Thymus (tissue), 11 donors: Measurements from ENCODE around the gene MAL. TPM values are rescaled to one million over a fixed set of nuclear protein-coding genes. Genes with fewer than 3 reads are reported as not detected.

Experiments
- DNase-seq, 9 donors: peaks; one replicate each; pipeline ENCODE4 v3.0.0-alpha.2; 2013; ENCODE audit warnings: low spot score in 9 of 9, low read depth in 6 of 9, missing footprints in 1 of 9
- H3K27ac ChIP-seq, 2 donors: one replicate each; pipeline ENCODE4 v1.5.1; 2013; ENCODE audit warnings: control low read depth in 1 of 2, low read depth in 1 of 2, low read length in 1 of 2, mild to moderate bottlenecking in 1 of 2, moderate library complexity in 1 of 2
- H3K27me3 ChIP-seq, 2 donors: one replicate each; pipeline ENCODE4 v1.5.1; 2013; ENCODE audit warnings: low read length in 1 of 2; ENCODE audit not compliant: control insufficient read depth in 2 of 2, insufficient read depth in 1 of 2
- H3K36me3 ChIP-seq, 2 donors: one replicate each; pipeline ENCODE4 v1.5.1; 2013; ENCODE audit warnings: low read length in 1 of 2, mild to moderate bottlenecking in 1 of 2, moderate library complexity in 1 of 2; ENCODE audit not compliant: control insufficient read depth in 2 of 2, insufficient read depth in 2 of 2
- H3K4me1 ChIP-seq, 2 donors: one replicate each; pipeline ENCODE4 v1.5.1; 2013; ENCODE audit warnings: low read length in 2 of 2; ENCODE audit not compliant: control insufficient read depth in 2 of 2, insufficient read depth in 2 of 2
- H3K4me3 ChIP-seq, 2 donors: one replicate each; pipeline ENCODE4 v1.5.1; 2013; ENCODE audit warnings: low read length in 2 of 2, control low read depth in 1 of 2, mild to moderate bottlenecking in 1 of 2
- H3K9me3 ChIP-seq, 2 donors: one replicate each; pipeline ENCODE4 v1.5.1; 2013; ENCODE audit warnings: low read length in 1 of 2, mild to moderate bottlenecking in 1 of 2; ENCODE audit not compliant: control insufficient read depth in 2 of 2, insufficient read depth in 1 of 2
- WGBS: extraction: QIAGEN DNeasy Blood & Tissue Kit; methylation state at CpG from one replicate; pipeline ENCODE4 v1.1.7; 2013; 5-methylcytosine and 5-hydroxymethylcytosine counted together
- polyA plus RNA-seq: library from polyadenylated mRNA; stranded (reverse); fragments of 200-250 nt; gene quantifications from one replicate; pipeline ENCODE4 v1.2.3, GENCODE V29; 2013
- total RNA-seq: library from RNA; stranded (reverse); fragments of 120-200 nt; gene quantifications from one replicate; pipeline ENCODE4 v1.2.4, GENCODE V29; 2013
- donor health status: healthy.

The MAL gene
- total and polyA plus RNA-seq, 2 donors, result 143 to 190 TPM

- 93% methylated on average over 5 of the region's 5 CpGs for WGBS
- peak in 1 of 9 donors; percentile 53 for DNase-seq
These were observed 21.2 kb upstream of the MAL start for GRCh38 chr2:95004287-95004686.

GRCh38 chr2:95004711-95005110, 20.8 kb upstream of the MAL start:
- no peaks in the 10 kb centered on the region for H3K27me3 ChIP-seq
- no peak overlapping the region for H3K4me3 ChIP-seq
- no peaks in the 10 kb centered on the region for H3K36me3 ChIP-seq
- DNase-seq, result peak in 2 of 9 donors; percentile 62 to 80
- H3K9me3 ChIP-seq, result no peaks in the 10 kb centered on the region
- H3K4me1 ChIP-seq, result peaks cover 37 to 90% of the 10 kb centered on the region in 2 donors
- WGBS, result 39% methylated on average over 8 of the region's 8 CpGs
- peak overlapping the region in 1 of 2 donors; percentile 97 for H3K27ac ChIP-seq

More at GRCh38 chr2:95004287-95004686, 21.2 kb upstream of the MAL start:
- peaks cover 37 to 90% of the 10 kb centered on the region in 2 donors for H3K4me1 ChIP-seq
- H3K27me3 ChIP-seq, result no peaks in the 10 kb centered on the region
- H3K9me3 ChIP-seq, result no peaks in the 10 kb centered on the region
- no peak overlapping the region for H3K4me3 ChIP-seq
- peak overlapping the region in 1 of 2 donors; percentile 97 for H3K27ac ChIP-seq
- no peaks in the 10 kb centered on the region for H3K36me3 ChIP-seq

- no peaks in the 10 kb centered on the region for H3K36me3 ChIP-seq
- H3K4me1 ChIP-seq, result peaks cover 37 to 91% of the 10 kb centered on the region in 2 donors
- H3K9me3 ChIP-seq, result no peaks in the 10 kb centered on the region
- peak in 3 of 9 donors; percentile 61 to 87 (median 68) for DNase-seq
- no peaks in the 10 kb centered on the region for H3K27me3 ChIP-seq
- H3K27ac ChIP-seq, result peak overlapping the region in 1 of 2 donors; percentile 97
- 51% methylated on average over 9 of the region's 9 CpGs for WGBS
- H3K4me3 ChIP-seq, result no peak overlapping the region
These were observed 19.8 kb upstream of the MAL start for GRCh38 chr2:95005726-95006125.

DNA sequence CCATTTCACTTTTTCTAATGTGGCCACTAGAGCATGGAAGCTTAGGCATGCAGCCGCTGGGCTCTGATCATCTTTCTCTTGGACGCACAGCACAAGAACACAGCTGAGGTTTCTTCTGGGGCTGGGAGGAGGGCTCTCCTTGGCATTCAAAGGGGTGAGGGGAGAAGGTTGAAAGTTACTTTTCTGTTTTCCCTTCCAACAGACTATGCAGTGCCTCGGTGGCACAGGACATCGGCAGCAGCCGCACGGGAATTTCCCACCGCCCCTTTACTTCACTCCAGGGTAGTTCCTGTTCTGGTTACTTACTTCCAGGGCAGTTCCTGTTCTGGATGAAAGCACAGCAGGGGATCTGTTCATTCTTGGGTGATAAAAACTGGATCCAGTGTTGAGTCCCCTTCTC, 18.9 kb upstream of the MAL start:
- 68% methylated on average over 7 of the region's 7 CpGs for WGBS
- peak in 1 of 9 donors; percentile 53 for DNase-seq
- H3K4me1 ChIP-seq, result peaks cover 37 to 90% of the 10 kb centered on the region in 2 donors
- no peaks in the 10 kb centered on the region for H3K27me3 ChIP-seq
- no peak overlapping the region for H3K4me3 ChIP-seq
- H3K27ac ChIP-seq, result peak overlapping the region in 1 of 2 donors; percentile 97
- no peaks in the 10 kb centered on the region for H3K36me3 ChIP-seq
- H3K9me3 ChIP-seq, result no peaks in the 10 kb centered on the region

- Histone ChIP-seq H3K36me3 (no peaks in the 10 kb centered on the region), H3K27ac (peak overlapping the region in 1 of 2 donors; percentile 97), H3K4me1 (peaks cover 32 to 90% of the 10 kb centered on the region in 2 donors), H3K4me3 (no peak overlapping the region), H3K27me3 (no peaks in the 10 kb centered on the region), H3K9me3 (no peaks in the 10 kb centered on the region)
- WGBS, result 94% methylated on average over 12 of the region's 12 CpGs
- DNase-seq, result no peak
These were observed 18.4 kb upstream of the MAL start for GRCh38 chr2:95007031-95007609.

DNA sequence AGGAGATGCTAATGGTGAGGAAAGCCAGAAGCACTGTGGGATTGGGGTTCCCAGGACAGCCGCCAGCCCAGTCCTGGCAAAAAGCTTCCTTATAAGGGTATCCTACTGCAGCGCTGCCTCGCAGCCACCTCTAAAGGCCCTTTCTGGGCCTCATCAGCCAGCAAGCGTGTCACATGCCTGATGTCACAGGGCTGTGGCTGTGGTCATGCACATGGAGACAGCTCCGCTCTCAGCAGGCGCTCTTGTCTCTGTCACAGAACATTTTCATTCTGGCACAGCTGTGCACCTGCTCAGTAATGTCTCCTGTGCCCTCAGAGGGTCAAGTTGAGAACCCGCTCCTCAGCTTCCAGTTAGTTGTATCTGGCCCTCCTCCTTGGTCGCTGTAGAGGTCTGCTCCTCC, 17.7 kb upstream of the MAL start:
- 41% methylated on average over 8 of the region's 8 CpGs for WGBS
- DNase-seq, result peak in 5 of 9 donors; percentile 84 to 95 (median 89)
- H3K9me3 ChIP-seq, result no peaks in the 10 kb centered on the region
- H3K4me3 ChIP-seq, result no peak overlapping the region
- no peaks in the 10 kb centered on the region for H3K36me3 ChIP-seq
- peak overlapping the region; percentile 47 to 97 for H3K27ac ChIP-seq
- peaks cover 35 to 93% of the 10 kb centered on the region in 2 donors for H3K4me1 ChIP-seq
- no peaks in the 10 kb centered on the region for H3K27me3 ChIP-seq

- H3K27ac ChIP-seq, result peak overlapping the region; percentile 47 to 97
- no peak overlapping the region for H3K4me3 ChIP-seq
- H3K27me3 ChIP-seq, result no peaks in the 10 kb centered on the region
- H3K36me3 ChIP-seq, result no peaks in the 10 kb centered on the region
- no peak for DNase-seq
- H3K9me3 ChIP-seq, result peaks cover 0 to 4% of the 10 kb centered on the region in 2 donors
- WGBS, result 87% methylated on average over 2 of the region's 2 CpGs
- H3K4me1 ChIP-seq, result peaks cover 40 to 94% of the 10 kb centered on the region in 2 donors
These were observed 17.2 kb upstream of the MAL start for GRCh38 chr2:95008306-95008705.

DNA sequence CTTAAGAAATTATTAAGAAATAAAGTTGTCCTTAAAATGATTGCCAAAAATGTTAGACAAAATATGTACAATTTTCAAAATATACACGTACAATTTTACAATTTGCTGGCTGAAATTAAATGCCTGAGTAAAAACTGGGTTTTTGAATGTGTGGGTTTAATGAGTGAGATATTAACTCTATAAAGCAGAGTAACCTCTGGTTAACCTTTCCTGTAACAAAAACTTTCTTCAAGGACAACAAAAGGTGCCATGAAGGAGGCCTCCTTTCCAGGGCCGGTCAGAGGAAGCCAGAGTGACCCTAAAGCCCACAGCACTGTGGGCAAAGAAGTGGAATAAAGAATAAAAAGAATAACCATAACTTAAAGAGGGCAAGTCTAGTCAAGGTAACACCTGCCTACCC, 16.5 kb upstream of the MAL start:
- Histone ChIP-seq H3K27ac (no peak overlapping the region), H3K27me3 (no peaks in the 10 kb centered on the region), H3K4me1 (peaks cover 39 to 94% of the 10 kb centered on the region in 2 donors), H3K4me3 (no peak overlapping the region), H3K9me3 (peaks cover 0 to 4% of the 10 kb centered on the region in 2 donors), H3K36me3 (no peaks in the 10 kb centered on the region)
- WGBS, result 92% methylated on average over 2 of the region's 2 CpGs
- DNase-seq, result no peak

DNA sequence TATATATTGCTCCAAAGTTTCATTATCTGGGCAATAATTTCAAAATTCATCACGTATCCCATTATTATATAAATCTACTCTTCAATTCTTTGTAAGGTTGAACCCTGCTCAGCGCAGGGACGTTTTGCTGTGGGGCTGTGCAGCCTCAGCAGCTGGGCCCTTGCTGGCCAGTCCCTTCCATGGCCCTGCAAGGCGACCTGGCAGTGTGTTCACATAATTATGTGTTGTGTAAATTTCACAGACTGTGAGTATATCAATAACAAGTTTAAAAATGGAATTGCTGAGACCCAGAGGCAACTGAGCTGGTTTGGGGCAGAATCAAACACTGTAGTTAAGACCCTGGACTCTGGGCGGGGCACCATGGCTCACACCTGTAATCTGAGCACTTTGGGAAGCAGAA, 16.1 kb upstream of the MAL start:
- WGBS, result 97% methylated on average over 5 of the region's 5 CpGs

More for the DNA sequence above, 16.1 kb upstream of the MAL start:
- DNase-seq, result no peak
- no peaks in the 10 kb centered on the region for H3K27me3 ChIP-seq
- H3K36me3 ChIP-seq, result no peaks in the 10 kb centered on the region
- peaks cover 39 to 94% of the 10 kb centered on the region in 2 donors for H3K4me1 ChIP-seq
- H3K9me3 ChIP-seq, result peaks cover 0 to 4% of the 10 kb centered on the region in 2 donors
- H3K27ac ChIP-seq, result no peak overlapping the region
- no peak overlapping the region for H3K4me3 ChIP-seq
